Aorta (tissue), 5 donors: ENCODE results near the gene KRT33A. TPM values are rescaled to one million over a fixed set of nuclear protein-coding genes. Genes with fewer than 3 reads are reported as not detected.
"Not testable (repeated sequence)": the region's sequence is repeated elsewhere in the genome, so short reads cannot be mapped to it uniquely, and the experiment has no call there.

Source experiments
- ATAC-seq: fragments of 200-7000 bp; cut with Tn5 transposase; one replicate; pipeline ENCODE4 v1.9.1; 2022; ENCODE audit warnings: moderate library complexity; ENCODE audit not compliant: low FRiP score
- DNase-seq, 2 donors: peaks; one replicate each; pipeline ENCODE4 v3.0.0-alpha.2; 2020
- H3K27ac ChIP-seq, 2 donors: one replicate each; pipeline ENCODE4 v1.5.1; 2013; ENCODE audit warnings: low read length in 2 of 2, mild to moderate bottlenecking in 2 of 2, moderate library complexity in 2 of 2, control low read depth in 1 of 2, inconsistent platforms in 1 of 2, low read depth in 1 of 2
- H3K27me3 ChIP-seq, 2 donors: one replicate each; pipeline ENCODE4 v1.6.1; 2013; ENCODE audit warnings: control low read depth in 1 of 2, low read length in 1 of 2, mild to moderate bottlenecking in 1 of 2, moderate library complexity in 1 of 2; ENCODE audit not compliant: insufficient read depth in 2 of 2, control insufficient read depth in 1 of 2
- H3K36me3 ChIP-seq, 2 donors: one replicate each; pipeline ENCODE4 v1.6.1; 2013; ENCODE audit warnings: control low read depth in 1 of 2, low read length in 1 of 2, mild to moderate bottlenecking in 1 of 2; ENCODE audit not compliant: insufficient read depth in 2 of 2, control insufficient read depth in 1 of 2
- H3K4me1 ChIP-seq, 2 donors: one replicate each; pipeline ENCODE4 v1.6.1; 2013; ENCODE audit warnings: low read length in 2 of 2, control low read depth in 1 of 2, mild to moderate bottlenecking in 1 of 2, moderate library complexity in 1 of 2; ENCODE audit not compliant: insufficient read depth in 2 of 2, control insufficient read depth in 1 of 2
- H3K4me3 ChIP-seq, 2 donors: one replicate each; pipeline ENCODE4 v1.5.1; 2013; ENCODE audit warnings: low read length in 2 of 2, control low read depth in 1 of 2, mild to moderate bottlenecking in 1 of 2
- H3K9me3 ChIP-seq: one replicate; pipeline ENCODE4 v1.6.1; 2013; ENCODE audit warnings: mild to moderate bottlenecking, low read length; ENCODE audit not compliant: control insufficient read depth
- WGBS, 2 donors: extraction: QIAGEN DNeasy Blood & Tissue Kit; methylation state at CpG; one replicate each; pipeline ENCODE4 v1.1.7; 2013; 5-methylcytosine and 5-hydroxymethylcytosine counted together
- intact Hi-C, 2 donors: fragments of 100-400 bp; cut with DNase I; formaldehyde crosslinking; loops; one replicate each; pipeline versions ENCODE4 v1.14.2 to v1.15.0; 2022
- polyA plus RNA-seq, 2 donors: library from polyadenylated mRNA; stranded (reverse); fragments of 200-250 nt; gene quantifications; one replicate each; pipeline ENCODE4 v1.2.3, GENCODE V29; 2013
- total RNA-seq, 2 donors: library from RNA; stranded (reverse); fragmentation: NEBNext Ultra II Directional; extraction: Animal tissue kit (Norgen Biotek cat#: 25700); gene quantifications; one replicate each; pipeline ENCODE4 v1.2.1, GENCODE V29; 2021
- donor health status: healthy with polysubstance abuse.
- donor health status: Bipolar disorder and iron deficiency.
- donor health status: DM: no; HTN: no; CAD: no.
- donor health status: DM: no; HTN: no; CAD: no.
- donor health status: DM: yes; HTN: yes; CAD: no.

KRT33A gene
- total and polyA plus RNA-seq, 4 donors = not detected

- Histone ChIP-seq H3K4me1 (no peaks in the 10 kb centered on the region), H3K27me3 (no peaks in the 10 kb centered on the region), H3K27ac (no peak overlapping the region), H3K4me3 (no peak overlapping the region), H3K9me3 (no peaks in the 10 kb centered on the region), H3K36me3 (no peaks in the 10 kb centered on the region)
- no peak for DNase-seq
- WGBS, 2 donors = 78 to 81% methylated on average over 2 of the region's 2 CpGs
- intact Hi-C loops = no loop called here
- no peak for ATAC-seq
These were observed 549 bp upstream of the KRT33A start for GRCh38 chr17:41351177-41351576.

DNA sequence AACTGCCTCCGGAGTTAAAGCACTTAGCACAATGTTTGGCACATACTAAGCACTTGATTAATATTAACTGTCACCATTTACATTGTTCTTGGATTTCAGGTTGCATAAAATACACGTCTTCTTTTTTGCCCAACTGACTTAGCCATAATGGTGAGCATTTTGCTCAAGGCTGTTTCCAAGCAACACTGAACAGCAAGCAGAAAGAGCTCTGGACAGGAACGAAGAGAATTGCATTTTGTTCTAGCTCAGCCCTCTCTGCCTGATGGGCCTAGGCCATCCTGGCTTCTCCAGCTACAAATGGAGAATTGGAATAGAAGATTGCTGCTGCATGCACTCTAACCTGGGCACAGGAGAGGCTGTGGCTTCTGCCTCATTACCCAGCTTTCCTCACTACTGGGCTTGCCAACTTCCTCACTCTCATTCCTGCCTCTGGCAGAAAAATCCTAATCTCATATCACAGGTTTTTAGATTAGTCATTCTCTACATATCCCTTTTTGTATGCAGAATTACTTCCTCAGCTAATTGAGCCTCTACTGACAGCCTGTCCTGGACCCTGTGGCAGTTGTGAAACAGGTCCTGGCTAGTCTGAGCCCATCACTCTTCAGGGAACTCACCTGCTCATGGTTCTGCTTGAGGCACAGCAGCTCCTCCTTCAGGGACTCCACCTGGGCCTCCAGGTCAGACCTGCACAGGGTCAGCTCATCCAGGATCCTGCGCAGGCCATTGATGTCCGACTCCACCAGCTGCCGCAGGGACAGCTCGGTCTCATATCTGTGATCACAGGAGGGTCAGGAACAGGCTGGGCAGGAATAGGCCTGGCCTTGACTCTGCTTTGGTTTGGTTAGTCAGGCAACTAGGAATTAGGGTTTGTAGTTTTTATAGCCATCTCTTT is 2.5 kb downstream of the KRT33A start:
- no peak for ATAC-seq
- 83 to 85% methylated on average over 7 of the region's 7 CpGs for WGBS, 2 donors
- Histone ChIP-seq H3K36me3 (no peaks in the 10 kb centered on the region), H3K4me1 (no peaks in the 10 kb centered on the region), H3K4me3 (no peak overlapping the region), H3K9me3 (no peaks in the 10 kb centered on the region), H3K27ac (no peak overlapping the region), H3K27me3 (no peaks in the 10 kb centered on the region)
- intact Hi-C loops = no loop called here
- no peak for DNase-seq

DNA sequence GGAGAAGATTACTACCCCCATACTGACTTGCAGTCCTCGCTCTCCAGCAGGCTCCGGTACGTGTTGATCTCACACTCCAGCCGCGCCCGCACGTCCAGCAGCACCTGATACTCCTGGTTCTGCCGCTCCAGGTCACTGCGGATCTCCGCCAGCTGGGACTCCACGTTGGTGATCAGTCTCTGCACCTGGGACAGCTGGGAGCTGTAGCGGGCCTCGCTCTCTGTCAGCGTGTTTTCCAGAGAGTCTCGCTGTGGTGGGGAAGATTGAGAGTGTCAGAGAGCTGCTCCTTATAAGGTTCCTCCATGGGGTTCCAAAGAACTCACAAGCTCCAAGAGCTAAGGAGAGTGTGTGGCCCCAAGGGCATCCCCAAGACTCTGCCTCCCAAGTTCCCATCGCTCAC is 4.2 kb downstream of the KRT33A start:
- H3K4me1 ChIP-seq, H3K27ac ChIP-seq, DNase-seq, H3K27me3 ChIP-seq, intact Hi-C loops, H3K36me3 ChIP-seq, H3K9me3 ChIP-seq, ATAC-seq, H3K4me3 ChIP-seq: not testable (repeated sequence)
- 89 to 91% methylated on average over 16 of the region's 16 CpGs for WGBS, 2 donors

GRCh38 chr17:41345992-41346391 is 4.6 kb downstream of the KRT33A start:
- Histone ChIP-seq H3K27me3 (no peaks in the 10 kb centered on the region), H3K4me3 (no peak overlapping the region), H3K27ac (no peak overlapping the region), H3K9me3 (no peaks in the 10 kb centered on the region), H3K4me1 (no peaks in the 10 kb centered on the region), H3K36me3 (no peaks in the 10 kb centered on the region)
- intact Hi-C loops = no loop called here
- 82 to 85% methylated on average over 3 of the region's 3 CpGs for WGBS, 2 donors
- no peak for DNase-seq
- ATAC-seq = no peak

DNA sequence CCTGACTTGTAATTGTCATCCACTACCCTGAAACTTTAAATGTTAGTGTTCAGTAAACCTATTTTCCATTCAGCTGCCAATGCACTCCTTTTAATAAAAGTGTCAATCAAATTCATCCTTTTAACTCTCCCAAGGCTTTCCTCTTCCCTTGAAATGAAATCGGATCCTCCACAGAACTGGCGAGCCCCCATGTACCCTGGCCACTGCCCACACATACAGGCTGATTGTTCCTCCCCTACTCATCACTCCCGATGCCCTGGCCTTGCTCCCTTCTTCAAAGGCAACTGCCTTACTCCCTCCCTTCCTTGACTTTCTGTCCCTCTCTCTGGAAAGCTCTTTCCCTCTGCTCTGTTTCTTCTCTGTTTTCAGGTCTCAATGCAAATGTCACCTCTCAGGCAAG is 7.6 kb downstream of the KRT33A start:
- H3K4me1 ChIP-seq = no peaks in the 10 kb centered on the region
- H3K27me3 ChIP-seq = no peaks in the 10 kb centered on the region
- DNase-seq (no peak), ATAC-seq (no peak)
- no peaks in the 10 kb centered on the region for H3K36me3 ChIP-seq
- H3K9me3 ChIP-seq = no peaks in the 10 kb centered on the region
- H3K27ac ChIP-seq = no peak overlapping the region
- intact Hi-C loops = no loop called here
- 72 to 78% methylated on average over 3 of the region's 3 CpGs for WGBS, 2 donors
- H3K4me3 ChIP-seq = no peak overlapping the region

DNA sequence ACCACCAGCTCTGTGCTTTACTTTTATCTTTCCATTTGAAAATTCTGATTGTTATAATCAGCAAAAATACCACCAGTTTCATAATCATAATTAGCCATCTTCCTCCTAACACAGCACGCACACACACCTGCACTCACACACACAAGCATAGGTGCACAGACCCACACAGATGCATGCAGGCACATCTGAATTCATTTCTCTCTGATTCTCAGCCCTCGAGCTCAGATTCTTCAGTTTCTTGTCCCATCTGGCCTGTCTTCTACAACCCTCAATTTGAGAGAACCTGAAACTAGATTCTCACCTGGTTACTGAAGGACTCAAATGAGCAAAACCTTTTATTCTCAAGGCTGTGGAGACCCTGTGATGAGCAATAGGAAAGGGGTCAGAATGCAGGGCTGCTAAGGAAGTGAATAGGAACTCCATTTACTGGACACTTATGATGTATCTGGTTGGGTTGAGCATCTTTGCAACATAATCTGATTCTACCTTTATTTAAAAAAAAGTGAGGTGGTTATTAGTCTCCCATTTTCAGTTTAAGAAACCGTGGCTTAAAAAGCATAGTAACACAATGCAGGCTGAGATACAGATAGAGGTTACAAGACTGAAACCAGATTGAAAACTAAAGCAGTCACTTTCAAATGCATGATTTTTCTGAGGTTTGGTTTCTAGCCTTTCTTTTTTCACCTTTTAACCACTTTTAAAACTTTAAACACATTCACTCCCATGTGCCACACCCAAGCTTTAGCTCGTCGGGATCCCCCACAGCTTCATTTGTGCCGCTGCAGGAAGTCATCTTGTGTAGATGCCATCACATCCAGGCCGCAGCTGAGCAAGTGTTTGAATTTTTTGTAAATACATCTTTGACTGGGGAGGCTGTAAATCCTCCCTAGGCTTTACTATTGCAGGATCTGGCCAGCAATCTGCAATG is 9.4 kb downstream of the KRT33A start:
- H3K4me3 ChIP-seq = no peak overlapping the region
- H3K4me1 ChIP-seq = no peaks in the 10 kb centered on the region
- ATAC-seq (no peak), DNase-seq (no peak)
- H3K27ac ChIP-seq = no peak overlapping the region
- no peaks in the 10 kb centered on the region for H3K36me3 ChIP-seq
- intact Hi-C loops = no loop called here
- WGBS, 2 donors = 77 to 79% methylated on average over 7 of the region's 7 CpGs
- H3K9me3 ChIP-seq = no peaks in the 10 kb centered on the region
- no peaks in the 10 kb centered on the region for H3K27me3 ChIP-seq

DNA sequence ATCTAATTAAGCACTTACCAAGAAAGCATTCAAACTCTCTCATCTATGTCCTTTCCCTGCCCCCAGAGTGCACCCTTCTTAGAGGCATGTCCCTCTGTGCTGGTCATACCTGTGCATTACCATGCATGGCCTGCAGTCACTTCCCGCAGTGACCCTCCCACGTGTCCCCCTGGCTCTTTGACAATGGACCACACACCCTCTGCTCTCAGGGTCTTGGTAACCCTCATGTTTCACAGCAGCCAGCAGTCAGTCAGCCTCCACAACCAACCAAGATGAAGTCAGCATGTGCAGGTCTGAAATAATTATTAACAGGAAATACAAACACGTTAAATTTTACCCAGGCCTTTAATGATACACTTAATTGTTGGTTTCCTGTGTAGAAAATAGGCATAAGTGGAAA is 10.1 kb downstream of the KRT33A start:
- DNase-seq (no peak), ATAC-seq (no peak)
- Histone ChIP-seq H3K4me1 (no peaks in the 10 kb centered on the region), H3K27me3 (no peaks in the 10 kb centered on the region), H3K27ac (no peak overlapping the region), H3K9me3 (no peaks in the 10 kb centered on the region), H3K4me3 (no peak overlapping the region), H3K36me3 (no peaks in the 10 kb centered on the region)
- intact Hi-C loops = no loop called here
- WGBS, 2 donors = 38 to 46% methylated on average over 3 of the region's 3 CpGs

GRCh38 chr17:41339571-41340172 is 11.0 kb downstream of the KRT33A start:
- Histone ChIP-seq H3K36me3 (no peaks in the 10 kb centered on the region), H3K27ac (no peak overlapping the region), H3K27me3 (no peaks in the 10 kb centered on the region), H3K4me1 (no peaks in the 10 kb centered on the region), H3K4me3 (no peak overlapping the region), H3K9me3 (no peaks in the 10 kb centered on the region)
- WGBS, 2 donors = 46 to 53% methylated on average over 2 of the region's 2 CpGs
- intact Hi-C loops = no loop called here
- no peak for ATAC-seq
- no peak for DNase-seq
